Peyer's patch (tissue), 4 donors: Measurements from ENCODE around the gene P2RX1.

Experiments used
- POLR2A ChIP-seq, 2 donors: fragments of 450-650 bp; IDR thresholded peaks; one replicate each; pipeline ENCODE4 v1.5.1; 2017; ENCODE audit warnings: antibody characterized with exemption in 2 of 2, mild to moderate bottlenecking in 2 of 2, moderate library complexity in 2 of 2
- TF ChIP-seq, protein P1 (sequence below), 6 experiments: fragments of 450-650 bp in 4 of 6; fragments of 200-600 bp in 2 of 6; sonication (generic) in 1 of 6; IDR thresholded peaks; one replicate each; pipeline ENCODE4 v1.5.1; 2017 to 2019; ENCODE audit warnings: antibody characterized with exemption in 6 of 6, mild to moderate bottlenecking in 3 of 6, moderate library complexity in 1 of 6

GRCh38 chr17:3921006-3921405 lies 4.7 kb upstream of the P2RX1 start:
- TF ChIP-seq POLR2A (IDR thresholded peaks at IDR 0.05), result no peak
- TF ChIP-seq, protein P1, sequence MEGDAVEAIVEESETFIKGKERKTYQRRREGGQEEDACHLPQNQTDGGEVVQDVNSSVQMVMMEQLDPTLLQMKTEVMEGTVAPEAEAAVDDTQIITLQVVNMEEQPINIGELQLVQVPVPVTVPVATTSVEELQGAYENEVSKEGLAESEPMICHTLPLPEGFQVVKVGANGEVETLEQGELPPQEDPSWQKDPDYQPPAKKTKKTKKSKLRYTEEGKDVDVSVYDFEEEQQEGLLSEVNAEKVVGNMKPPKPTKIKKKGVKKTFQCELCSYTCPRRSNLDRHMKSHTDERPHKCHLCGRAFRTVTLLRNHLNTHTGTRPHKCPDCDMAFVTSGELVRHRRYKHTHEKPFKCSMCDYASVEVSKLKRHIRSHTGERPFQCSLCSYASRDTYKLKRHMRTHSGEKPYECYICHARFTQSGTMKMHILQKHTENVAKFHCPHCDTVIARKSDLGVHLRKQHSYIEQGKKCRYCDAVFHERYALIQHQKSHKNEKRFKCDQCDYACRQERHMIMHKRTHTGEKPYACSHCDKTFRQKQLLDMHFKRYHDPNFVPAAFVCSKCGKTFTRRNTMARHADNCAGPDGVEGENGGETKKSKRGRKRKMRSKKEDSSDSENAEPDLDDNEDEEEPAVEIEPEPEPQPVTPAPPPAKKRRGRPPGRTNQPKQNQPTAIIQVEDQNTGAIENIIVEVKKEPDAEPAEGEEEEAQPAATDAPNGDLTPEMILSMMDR (IDR thresholded peaks at IDR 0.05), result no peak
